ENCODE data around the gene GSS. TPM values are rescaled to one million over a fixed set of nuclear protein-coding genes. Genes with fewer than 3 reads are reported as not detected.

Gene GSS
- total and polyA plus RNA-seq, 2 experiments from 2014 or later, result 68.3 to 80.7 TPM

DNA sequence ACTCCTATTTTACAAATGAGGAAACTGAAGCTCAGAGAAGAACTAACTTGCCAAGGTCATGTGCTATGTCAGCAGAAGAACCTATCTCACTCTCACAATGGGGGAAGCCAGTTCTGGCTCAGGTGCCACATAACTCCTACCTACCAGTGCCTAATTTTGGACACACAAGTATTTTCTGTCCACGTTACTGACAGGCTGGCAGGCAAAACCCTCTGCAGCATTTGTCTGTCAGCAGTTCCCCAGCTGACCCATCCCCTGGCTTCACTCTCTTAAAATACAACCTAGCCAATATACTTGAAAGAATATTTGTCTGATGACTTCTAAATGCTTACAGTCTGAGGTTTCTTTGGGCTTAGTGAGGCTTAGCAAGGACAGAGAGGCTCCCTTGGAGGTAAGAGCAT, 15.5 kb downstream of the GSS start:
- no peaks in the 10 kb centered on the region for H3K79me2 ChIP-seq (ENCODE audit: insufficient read depth)
- no peaks in the 10 kb centered on the region; the same call in 1 of the 2 replicates for H3F3A ChIP-seq (ENCODE audit: insufficient read depth)
- H3K4me1 ChIP-seq (ENCODE audit: insufficient read depth), result no peaks in the 10 kb centered on the region
- H4K20me1 ChIP-seq (ENCODE audit: insufficient read depth), result no peaks in the 10 kb centered on the region
- 88 to 100% methylated on average over 1 of the region's 1 CpG for WGBS, 2 experiments (ENCODE audit: low coverage in 1 of 2, low lambda C conversion rate in 2 of 2, missing lambda C conversion rate in 2 of 2)
- in situ Hi-C loops (cut with MboI), result no loop called here
- no peak for TF ChIP-seq EZH2phosphoT487 (IDR thresholded peaks at IDR 0.05; ENCODE audit: insufficient read depth, low read depth)
- H3K27me3 ChIP-seq (replicated peaks; ENCODE audit: insufficient read depth), result no peaks in the 10 kb centered on the region
- peaks cover 20% of the 10 kb centered on the region; the same call in 1 of the 2 replicates for H3K36me3 ChIP-seq (ENCODE audit: low read depth)
- DNase-seq, result no peak
- no peaks in the 10 kb centered on the region for H3K9me3 ChIP-seq (ENCODE audit: low read depth)
- H3K9ac ChIP-seq, result no peak overlapping the region
- H2AFZ ChIP-seq, result no peak overlapping the region
- no peaks in the 10 kb centered on the region for H3K9me2 ChIP-seq (ENCODE audit: insufficient read depth)
- no peak overlapping the region for H3K27ac ChIP-seq
- no peak overlapping the region for H3K4me2 ChIP-seq (ENCODE audit: unreplicated experiment)
- no peak overlapping the region for H3K4me3 ChIP-seq

DNA sequence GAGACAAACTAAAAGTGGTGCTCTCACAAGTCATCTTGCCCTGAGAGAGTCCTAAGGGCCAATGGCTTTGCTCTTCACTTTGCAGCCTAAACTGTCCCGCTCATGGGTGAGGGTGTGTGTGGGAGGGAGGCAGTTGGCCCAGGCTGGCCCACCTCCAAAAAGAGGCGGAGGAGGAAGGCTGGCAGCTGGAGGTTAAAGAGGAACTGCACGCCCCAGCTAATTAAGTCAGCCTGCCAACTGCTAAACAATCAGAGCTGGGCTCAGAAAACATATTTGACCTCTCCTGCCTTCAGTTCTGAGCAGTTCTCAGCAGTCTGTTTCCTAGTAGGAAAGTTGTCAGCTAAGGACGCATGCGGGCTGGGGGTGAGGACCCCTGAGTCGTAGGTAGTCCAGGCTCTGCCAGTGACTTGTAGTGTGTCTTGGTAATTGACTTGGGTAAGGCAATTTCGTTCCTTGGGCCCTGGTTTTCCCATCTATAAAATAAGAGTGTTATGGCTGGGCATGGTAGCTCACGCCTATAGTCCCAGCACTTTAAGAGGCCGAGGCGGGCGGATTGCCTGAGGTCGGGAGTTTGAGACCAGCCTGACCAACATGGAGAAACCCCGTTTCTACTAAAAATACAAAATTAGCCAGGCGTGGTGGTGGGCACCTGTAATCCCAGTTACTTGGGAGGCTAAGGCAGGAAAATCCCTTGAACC, 17.0 kb downstream of the GSS start:
- no peak for TF ChIP-seq EZH2phosphoT487 (IDR thresholded peaks at IDR 0.05; ENCODE audit: insufficient read depth, low read depth)
- no peak for TF ChIP-seq EZH2 (IDR thresholded peaks at IDR 0.05; ENCODE audit: insufficient read depth, poor library complexity, severe bottlenecking)
- in situ Hi-C loops (cut with MboI), result no loop called here
- WGBS, 2 experiments (ENCODE audit: low coverage in 1 of 2, low lambda C conversion rate in 2 of 2, missing lambda C conversion rate in 2 of 2), result 63 to 68% methylated on average over 14 of the region's 14 CpGs
- H3K4me2 ChIP-seq (ENCODE audit: unreplicated experiment), result no peak overlapping the region
- no peaks in the 10 kb centered on the region for H3K9me2 ChIP-seq (ENCODE audit: insufficient read depth)
- H3K36me3 ChIP-seq (ENCODE audit: low read depth), result peaks cover 20% of the 10 kb centered on the region; the same call in 1 of the 2 replicates
- no peaks in the 10 kb centered on the region for H3K4me1 ChIP-seq (ENCODE audit: insufficient read depth)
- H3K79me2 ChIP-seq (ENCODE audit: insufficient read depth), result no peaks in the 10 kb centered on the region
- no peaks in the 10 kb centered on the region for H3K27me3 ChIP-seq (replicated peaks; ENCODE audit: insufficient read depth)
- no peaks in the 10 kb centered on the region for H3K9me3 ChIP-seq (ENCODE audit: low read depth)
- H4K20me1 ChIP-seq (ENCODE audit: insufficient read depth), result no peaks in the 10 kb centered on the region
- H3K9ac ChIP-seq, result no peak overlapping the region
- H3K27ac ChIP-seq, result no peak overlapping the region
- no peak for DNase-seq
- H2AFZ ChIP-seq, result no peak overlapping the region
- no peaks in the 10 kb centered on the region; the same call in 1 of the 2 replicates for H3F3A ChIP-seq (ENCODE audit: insufficient read depth)
- H3K4me3 ChIP-seq, result no peak overlapping the region

DNA sequence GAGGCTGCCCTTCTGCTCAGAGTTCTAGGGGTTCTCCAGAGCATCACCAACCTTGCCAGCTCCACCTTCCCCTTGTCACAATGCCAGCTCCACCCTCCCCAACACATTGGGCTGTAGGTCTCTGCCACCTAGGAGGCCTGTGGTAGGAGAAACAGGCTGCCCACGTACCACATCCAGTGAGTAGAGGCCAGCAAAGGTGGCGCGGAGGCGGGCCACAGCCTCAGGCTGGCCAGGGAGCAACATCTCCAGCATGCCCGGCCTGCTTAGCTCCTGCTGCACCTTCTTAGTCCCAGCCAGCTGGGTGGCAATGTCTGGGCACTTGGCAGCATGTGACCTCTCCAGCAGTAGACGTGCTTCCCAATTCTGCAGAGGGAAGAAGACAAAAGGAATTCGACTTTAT, 23.8 kb downstream of the GSS start:
- Histone ChIP-seq H4K20me1 (ENCODE audit: insufficient read depth) (no peaks in the 10 kb centered on the region), H3K27ac (no peak overlapping the region), H2AFZ (no peak overlapping the region), H3F3A (ENCODE audit: insufficient read depth) (peaks cover 15% of the 10 kb centered on the region; the same call in 1 of the 2 replicates), H3K9me2 (ENCODE audit: insufficient read depth) (no peaks in the 10 kb centered on the region), H3K79me2 (ENCODE audit: insufficient read depth) (no peaks in the 10 kb centered on the region), H3K4me3 (no peak overlapping the region), H3K4me1 (ENCODE audit: insufficient read depth) (peaks cover 9% of the 10 kb centered on the region; the same call in 1 of the 2 replicates), H3K36me3 (ENCODE audit: low read depth) (peaks cover under 1% of the 10 kb centered on the region; the same call in 1 of the 2 replicates), H3K9ac (no peak overlapping the region), H3K27me3 (replicated peaks; ENCODE audit: insufficient read depth) (no peaks in the 10 kb centered on the region), H3K9me3 (ENCODE audit: low read depth) (no peaks in the 10 kb centered on the region), H3K4me2 (ENCODE audit: unreplicated experiment) (no peak overlapping the region)
- no peak for TF ChIP-seq EZH2phosphoT487 (IDR thresholded peaks at IDR 0.05; ENCODE audit: insufficient read depth, low read depth)
- no peak for TF ChIP-seq EZH2 (IDR thresholded peaks at IDR 0.05; ENCODE audit: insufficient read depth, poor library complexity, severe bottlenecking)
- in situ Hi-C loops (cut with MboI), result no loop called here
- DNase-seq, result no peak
- WGBS, 2 experiments (ENCODE audit: low coverage in 1 of 2, low lambda C conversion rate in 2 of 2, missing lambda C conversion rate in 2 of 2), result 85 to 91% methylated on average over 7 of the region's 7 CpGs

DNA sequence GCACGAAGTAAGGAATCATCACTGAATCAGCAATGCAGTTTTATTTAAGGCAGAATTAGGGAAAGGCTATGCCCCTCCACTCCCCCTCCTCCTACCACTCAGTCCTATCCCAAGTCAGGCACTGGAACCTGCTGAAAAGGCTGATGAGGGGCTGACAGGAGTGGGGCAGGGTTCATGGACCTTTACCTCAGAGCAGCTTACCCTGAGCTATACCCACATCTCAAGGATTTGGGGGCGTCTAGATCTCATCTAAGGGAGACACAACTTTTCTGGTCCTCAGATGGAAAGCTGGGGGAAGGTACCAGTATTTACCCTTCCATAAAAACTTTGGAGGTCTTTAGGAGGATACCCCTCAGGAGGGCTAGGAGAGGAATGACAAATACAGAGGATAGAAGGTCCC, 27.2 kb downstream of the GSS start:
- peaks cover 17% of the 10 kb centered on the region for H3F3A ChIP-seq (ENCODE audit: insufficient read depth)
- H2AFZ ChIP-seq, result no peak overlapping the region
- H3K9me3 ChIP-seq (ENCODE audit: low read depth), result no peaks in the 10 kb centered on the region
- no peaks in the 10 kb centered on the region for H3K27me3 ChIP-seq (replicated peaks; ENCODE audit: insufficient read depth)
- H4K20me1 ChIP-seq (ENCODE audit: insufficient read depth), result no peaks in the 10 kb centered on the region
- TF ChIP-seq EZH2phosphoT487 (IDR thresholded peaks at IDR 0.05; ENCODE audit: insufficient read depth, low read depth), result no peak
- no peak for TF ChIP-seq EZH2 (IDR thresholded peaks at IDR 0.05; ENCODE audit: insufficient read depth, poor library complexity, severe bottlenecking)
- H3K36me3 ChIP-seq (ENCODE audit: low read depth), result peaks cover 13% of the 10 kb centered on the region
- 88 to 95% methylated on average over 2 of the region's 2 CpGs for WGBS, 2 experiments (ENCODE audit: low coverage in 1 of 2, low lambda C conversion rate in 2 of 2, missing lambda C conversion rate in 2 of 2)
- no peak overlapping the region for H3K4me2 ChIP-seq (ENCODE audit: unreplicated experiment)
- H3K79me2 ChIP-seq (ENCODE audit: insufficient read depth), result no peaks in the 10 kb centered on the region
- H3K4me3 ChIP-seq, result no peak overlapping the region
- in situ Hi-C loops (cut with MboI), result no loop called here
- no peak overlapping the region for H3K9ac ChIP-seq
- DNase-seq, result no peak
- H3K9me2 ChIP-seq (ENCODE audit: insufficient read depth), result no peaks in the 10 kb centered on the region
- peaks cover 11% of the 10 kb centered on the region for H3K4me1 ChIP-seq (ENCODE audit: insufficient read depth)
- H3K27ac ChIP-seq, result peak overlapping the region; percentile 26; the same call in 1 of the 2 replicates
